Vagina (tissue), 2 donors: ENCODE measurements around the gene IFNA13. TPM values are rescaled to one million over a fixed set of nuclear protein-coding genes. Genes with fewer than 3 reads are reported as not detected.
A peak's percentile ranks its signal among the peaks of the same experiment; 100 is the strongest.

ENCODE experiments used
- DNase-seq, 2 donors: peaks; one replicate each; pipeline ENCODE4 v3.0.0-alpha.2; 2017; ENCODE audit errors: extremely low spot score in 2 of 2
- H3K27ac ChIP-seq: fragments of 200-600 bp; sonication (generic); one replicate; pipeline ENCODE4 v1.5.1; 2019
- H3K27me3 ChIP-seq: fragments of 200-600 bp; sonication (generic); one replicate; pipeline ENCODE4 v1.5.1; 2019
- H3K36me3 ChIP-seq, 2 donors: fragments of 200-600 bp; sonication (generic); one replicate each; pipeline ENCODE4 v1.5.1; 2017 to 2019
- H3K4me1 ChIP-seq: fragments of 200-600 bp; sonication (generic); one replicate; pipeline ENCODE4 v1.5.1; 2019
- H3K4me3 ChIP-seq, 2 donors: fragments of 200-600 bp; sonication (generic); 1 replicate in 1 of 2; 2 replicates in 1 of 2; pipeline ENCODE4 v1.5.1; 2016 to 2019
- H3K9me3 ChIP-seq: fragments of 200-600 bp; sonication (generic); one replicate; pipeline ENCODE4 v1.5.1; 2019
- POLR2A ChIP-seq, 2 donors: fragments of 450-650 bp; IDR thresholded peaks; one replicate each; pipeline ENCODE4 v1.6.1; 2017; ENCODE audit warnings: antibody characterized with exemption in 2 of 2, mild to moderate bottlenecking in 2 of 2, moderate library complexity in 2 of 2
- POLR2AphosphoS5 ChIP-seq, 2 donors: sonication (generic); formaldehyde crosslinking; IDR thresholded peaks; one replicate each; pipeline ENCODE4 v1.9.0; 2017; ENCODE audit warnings: antibody characterized with exemption in 2 of 2, mild to moderate bottlenecking in 2 of 2, low read depth in 1 of 2; ENCODE audit not compliant: insufficient read depth in 1 of 2
- intact Hi-C: fragments of 100-400 bp; cut with DNase I; formaldehyde crosslinking; loops from one replicate; pipeline ENCODE4 v1.15.1; 2023
- total RNA-seq: library from RNA; depleted of rRNA; stranded (reverse); fragments of >200 nt; gene quantifications from one replicate; pipeline ENCODE4 v1.2.3, GENCODE V29; 2016
- TF ChIP-seq, protein P1 (sequence below), 3 experiments: fragments of 450-650 bp in 2 of 3; fragments of 200-600 bp in 1 of 3; sonication (generic) in 1 of 3; IDR thresholded peaks; one replicate each; pipeline ENCODE4 v1.5.1; 2017 to 2019; ENCODE audit warnings: antibody characterized with exemption in 3 of 3, mild to moderate bottlenecking in 2 of 3, moderate library complexity in 2 of 3

Gene IFNA13
- total RNA-seq, 1 donor from 2014 or later: not detected

DNA sequence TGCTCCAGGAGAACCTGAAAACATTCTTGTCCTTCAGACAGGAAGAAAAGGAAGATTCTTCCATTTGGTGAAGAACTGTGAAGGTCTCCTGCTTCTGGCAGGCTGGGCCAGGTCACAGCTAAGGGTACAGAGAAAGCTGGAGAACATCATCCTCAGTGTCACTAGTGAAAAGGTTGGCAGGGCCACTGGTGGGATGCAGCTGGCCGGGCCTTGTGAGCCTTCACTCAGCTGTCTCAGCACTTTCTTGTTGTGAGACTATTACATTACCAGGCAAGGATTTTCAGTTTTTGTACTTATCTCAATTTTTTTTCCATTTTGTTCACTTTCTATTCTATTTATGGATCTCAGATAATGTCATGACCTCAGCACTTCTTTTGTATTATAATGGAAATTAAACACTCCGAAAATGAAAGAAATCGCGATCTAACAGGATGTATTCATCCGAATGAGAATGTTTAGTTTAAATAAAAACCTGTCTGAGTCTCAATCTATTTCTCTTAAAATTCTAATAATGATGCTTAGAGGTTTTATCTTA lies 31.2 kb upstream of the IFNA13 start:
- no peaks in the 10 kb centered on the region for H3K9me3 ChIP-seq
- intact Hi-C loops: loop anchor here (10.0 kb wide), 1 partner anchor 54 kb away; no protein-coding TSS in a partner anchor
- no peak overlapping the region for H3K4me3 ChIP-seq
- no peak for TF ChIP-seq POLR2A (IDR thresholded peaks at IDR 0.05)
- TF ChIP-seq POLR2AphosphoS5 (IDR thresholded peaks at IDR 0.05; ENCODE audit: insufficient read depth in 1 of 2, low read depth in 1 of 2): no peak
- TF ChIP-seq, protein P1, sequence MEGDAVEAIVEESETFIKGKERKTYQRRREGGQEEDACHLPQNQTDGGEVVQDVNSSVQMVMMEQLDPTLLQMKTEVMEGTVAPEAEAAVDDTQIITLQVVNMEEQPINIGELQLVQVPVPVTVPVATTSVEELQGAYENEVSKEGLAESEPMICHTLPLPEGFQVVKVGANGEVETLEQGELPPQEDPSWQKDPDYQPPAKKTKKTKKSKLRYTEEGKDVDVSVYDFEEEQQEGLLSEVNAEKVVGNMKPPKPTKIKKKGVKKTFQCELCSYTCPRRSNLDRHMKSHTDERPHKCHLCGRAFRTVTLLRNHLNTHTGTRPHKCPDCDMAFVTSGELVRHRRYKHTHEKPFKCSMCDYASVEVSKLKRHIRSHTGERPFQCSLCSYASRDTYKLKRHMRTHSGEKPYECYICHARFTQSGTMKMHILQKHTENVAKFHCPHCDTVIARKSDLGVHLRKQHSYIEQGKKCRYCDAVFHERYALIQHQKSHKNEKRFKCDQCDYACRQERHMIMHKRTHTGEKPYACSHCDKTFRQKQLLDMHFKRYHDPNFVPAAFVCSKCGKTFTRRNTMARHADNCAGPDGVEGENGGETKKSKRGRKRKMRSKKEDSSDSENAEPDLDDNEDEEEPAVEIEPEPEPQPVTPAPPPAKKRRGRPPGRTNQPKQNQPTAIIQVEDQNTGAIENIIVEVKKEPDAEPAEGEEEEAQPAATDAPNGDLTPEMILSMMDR (IDR thresholded peaks at IDR 0.05): no peak
- no peaks in the 10 kb centered on the region for H3K36me3 ChIP-seq
- no peak overlapping the region for H3K27ac ChIP-seq
- no peak for DNase-seq
- H3K27me3 ChIP-seq: peaks cover 4% of the 10 kb centered on the region
- peaks cover 15% of the 10 kb centered on the region for H3K4me1 ChIP-seq

DNA sequence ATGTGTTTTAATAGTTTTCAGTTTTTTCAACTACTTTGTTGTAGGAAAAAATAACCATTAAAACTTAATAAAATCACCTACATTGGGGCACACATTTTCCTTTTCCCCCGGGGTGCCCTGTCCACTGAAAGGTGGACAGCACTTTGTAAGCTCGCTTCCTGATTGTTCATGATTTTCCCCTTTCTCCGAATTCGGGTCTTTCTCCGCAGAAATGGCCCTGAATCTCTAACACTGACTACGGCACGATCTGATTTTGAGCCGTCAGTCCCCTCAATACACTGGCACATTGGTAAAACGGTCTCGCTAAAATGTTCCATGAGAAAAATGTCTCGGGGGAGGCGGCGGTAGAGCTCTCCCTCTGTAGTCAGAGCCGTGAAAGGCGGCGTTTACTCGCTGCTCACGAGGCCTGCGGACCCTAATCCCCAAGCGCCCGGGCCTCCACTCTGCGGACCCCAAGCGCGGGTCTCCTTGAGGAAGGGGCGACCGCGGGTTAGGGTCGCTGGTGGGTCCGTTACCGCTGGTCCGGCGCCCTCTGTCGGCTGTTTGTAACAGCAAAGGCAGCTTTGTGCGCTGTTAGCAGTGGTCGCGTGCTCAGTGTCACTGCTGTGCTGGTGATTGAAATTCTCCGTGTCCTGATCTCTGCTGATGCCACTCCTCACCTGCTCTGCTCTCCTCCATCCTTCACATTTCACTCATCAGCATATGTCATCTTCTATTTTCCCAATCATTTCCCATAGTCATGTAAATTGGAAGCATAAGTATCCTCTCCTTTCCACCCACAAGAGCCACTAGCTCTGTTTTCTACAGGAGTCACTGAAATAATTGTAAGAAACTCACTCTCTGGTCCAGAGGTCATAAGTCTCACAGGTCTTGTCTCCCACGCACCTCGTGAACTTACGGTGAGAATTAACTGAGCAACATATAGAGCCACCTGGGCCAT lies 28.2 kb upstream of the IFNA13 start:
- intact Hi-C loops: loop anchor here (10.0 kb wide), 1 partner anchor 51 kb away; no protein-coding TSS in a partner anchor
- no peaks in the 10 kb centered on the region for H3K9me3 ChIP-seq

DNA sequence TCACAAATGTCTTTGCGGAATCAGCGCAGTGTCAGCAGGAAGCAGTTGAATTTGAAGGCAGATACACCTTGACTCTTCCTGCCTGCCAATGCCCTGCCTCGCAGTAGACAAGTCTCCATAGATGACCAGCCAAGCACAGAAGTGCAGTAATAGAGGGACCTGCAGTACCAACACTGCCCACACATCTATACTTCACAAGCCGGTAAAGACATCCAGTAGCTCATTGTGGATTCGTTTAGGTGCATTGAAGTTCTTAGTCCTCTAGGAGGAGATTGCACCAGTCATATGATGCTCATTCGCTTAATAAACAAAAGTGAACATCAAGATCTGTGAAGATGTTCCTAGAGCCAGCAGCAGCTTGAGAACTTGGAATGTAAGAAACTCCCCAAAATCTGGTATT lies 24.4 kb upstream of the IFNA13 start:
- no peaks in the 10 kb centered on the region for H3K9me3 ChIP-seq
- intact Hi-C loops: loop anchor here (10.0 kb wide), 1 partner anchor 47 kb away; no protein-coding TSS in a partner anchor
- H3K27me3 ChIP-seq: no peaks in the 10 kb centered on the region
- peaks cover 7% of the 10 kb centered on the region for H3K4me1 ChIP-seq
- H3K4me3 ChIP-seq: no peak overlapping the region
- DNase-seq: no peak
- no peak overlapping the region for H3K27ac ChIP-seq
- TF ChIP-seq POLR2AphosphoS5 (IDR thresholded peaks at IDR 0.05; ENCODE audit: insufficient read depth in 1 of 2, low read depth in 1 of 2): no peak
- TF ChIP-seq POLR2A (IDR thresholded peaks at IDR 0.05): no peak
- TF ChIP-seq, protein P1 (IDR thresholded peaks at IDR 0.05): no peak
- H3K36me3 ChIP-seq: no peaks in the 10 kb centered on the region

More for the DNA sequence above, 28.2 kb upstream of the IFNA13 start:
- Histone ChIP-seq H3K27me3 (no peaks in the 10 kb centered on the region), H3K27ac (no peak overlapping the region), H3K36me3 (no peaks in the 10 kb centered on the region), H3K4me3 (peak overlapping the region; percentile 45), H3K4me1 (peaks cover 7% of the 10 kb centered on the region)
- TF ChIP-seq POLR2A (IDR thresholded peaks at IDR 0.05) (no peak), POLR2AphosphoS5 (IDR thresholded peaks at IDR 0.05; ENCODE audit: insufficient read depth in 1 of 2, low read depth in 1 of 2) (peak in 1 of 2 donors; percentile 36)
- TF ChIP-seq, protein P1 (IDR thresholded peaks at IDR 0.05): peak; percentile 28 to 65 (median 51)
- DNase-seq: no peak

DNA sequence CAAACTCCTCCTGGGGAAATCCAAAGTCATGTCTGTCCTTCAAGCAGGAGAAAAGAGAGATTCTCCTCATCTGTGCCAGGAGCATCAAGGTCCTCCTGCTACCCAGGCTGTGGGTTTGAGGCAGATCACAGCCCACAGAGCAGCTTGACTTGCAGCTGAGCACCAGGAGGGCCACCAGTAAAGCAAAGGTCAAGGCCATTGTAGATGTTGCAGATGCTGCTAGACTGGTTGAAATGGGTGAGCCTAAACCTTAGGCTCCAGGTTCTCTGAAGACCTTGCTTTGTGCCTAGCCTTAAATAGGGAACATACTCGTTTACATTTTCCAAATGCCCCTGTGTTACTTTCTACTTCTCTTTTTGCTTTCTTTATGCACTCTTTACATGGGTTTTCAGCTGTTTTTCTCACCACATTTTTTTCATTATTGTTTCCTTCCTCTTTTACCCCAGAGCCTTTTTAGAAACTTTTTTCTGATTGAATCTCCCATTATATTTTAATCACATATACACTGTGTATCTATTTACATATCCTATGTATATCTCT lies 17.3 kb upstream of the IFNA13 start, which contains the start of gene IFNA2:
TSS of gene IFNA2 (minus strand) at position 268 of the 540 bp plus-strand sequence. CDS start at position 199, 69 bp downstream.
- TF ChIP-seq, protein P1 (IDR thresholded peaks at IDR 0.05): no peak
- TF ChIP-seq POLR2A (IDR thresholded peaks at IDR 0.05): no peak
- no peak for TF ChIP-seq POLR2AphosphoS5 (IDR thresholded peaks at IDR 0.05; ENCODE audit: insufficient read depth in 1 of 2, low read depth in 1 of 2)
- intact Hi-C loops: no loop called here
- Histone ChIP-seq H3K4me1 (no peaks in the 10 kb centered on the region), H3K27ac (no peak within 1 kb of the TSS), H3K4me3 (no peak within 1 kb of the TSS), H3K9me3 (no peaks in the 10 kb centered on the region), H3K36me3 (no peaks in the 10 kb centered on the region), H3K27me3 (no peaks in the 10 kb centered on the region)
- no peak for DNase-seq
